ENCODE results near the gene UBA3.

UBA3 gene

GRCh38 chr3:69008980-69009379 is 71.2 kb downstream of the UBA3 start:
- in situ Hi-C loops (cut with MboI; ENCODE audit: low sequenced_read_pairs): no loop called here
- Histone ChIP-seq H3K4me1 (peaks cover 28% of the 10 kb centered on the region), H3K27me3 (ENCODE audit: low read depth) (no peaks in the 10 kb centered on the region), H3K9me3 (no peaks in the 10 kb centered on the region), H3K4me3 (no peak overlapping the region), H3K36me3 (replicated peaks) (peaks cover 37% of the 10 kb centered on the region)
- no peak for DNase-seq (ENCODE audit: low spot score in 2 of 2)

GRCh38 chr3:69005791-69006482 is 74.2 kb downstream of the UBA3 start:
- H3K9me3 ChIP-seq: no peaks in the 10 kb centered on the region
- H3K27me3 ChIP-seq (ENCODE audit: low read depth): no peaks in the 10 kb centered on the region
- no peak overlapping the region for H3K4me3 ChIP-seq
- peaks cover 46% of the 10 kb centered on the region for H3K36me3 ChIP-seq (replicated peaks)
- DNase-seq (ENCODE audit: low spot score in 2 of 2): no peak
- in situ Hi-C loops (cut with MboI; ENCODE audit: low sequenced_read_pairs): no loop called here
- H3K4me1 ChIP-seq: peaks cover 14% of the 10 kb centered on the region

DNA sequence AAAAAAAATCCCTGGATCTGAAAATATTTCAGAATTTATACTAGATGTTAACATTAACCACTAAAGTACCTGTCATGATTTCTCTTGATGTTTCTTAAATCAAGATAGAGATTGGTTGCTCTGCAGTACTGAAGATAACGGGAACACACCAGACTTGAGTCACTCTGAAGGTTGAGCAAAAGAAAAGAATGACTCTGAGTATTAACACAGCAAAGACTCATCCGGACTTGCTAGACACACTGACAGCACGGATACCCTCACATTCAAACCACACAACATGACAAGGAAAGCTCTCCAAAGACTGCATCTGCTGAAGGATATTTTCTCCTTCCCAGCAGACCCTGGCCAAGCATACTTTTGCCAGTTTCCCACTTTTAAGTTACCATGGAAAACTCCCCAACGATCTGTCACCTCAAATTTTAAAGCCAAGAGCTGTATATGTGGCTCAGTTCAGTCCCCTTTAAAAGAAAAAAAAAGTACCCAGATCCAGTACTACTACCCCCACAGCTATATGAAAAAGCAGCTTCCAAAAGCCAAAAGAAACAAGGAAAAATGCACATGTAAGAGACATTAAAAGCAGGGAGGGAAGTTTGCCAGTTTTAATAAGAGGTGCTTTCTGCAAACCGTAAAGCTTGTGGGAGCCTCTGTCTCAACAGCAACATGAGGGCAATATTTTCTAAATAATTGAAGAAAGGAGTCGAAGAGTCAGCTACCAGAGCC is 74.9 kb downstream of the UBA3 start:
- peaks cover 42% of the 10 kb centered on the region for H3K36me3 ChIP-seq (replicated peaks)
- H3K27me3 ChIP-seq (ENCODE audit: low read depth): no peaks in the 10 kb centered on the region
- in situ Hi-C loops (cut with MboI; ENCODE audit: low sequenced_read_pairs): no loop called here
- no peaks in the 10 kb centered on the region for H3K9me3 ChIP-seq
- DNase-seq (ENCODE audit: low spot score in 2 of 2): no peak
- H3K4me3 ChIP-seq: no peak overlapping the region
- H3K4me1 ChIP-seq: peaks cover 10% of the 10 kb centered on the region

Measured in HAP-1 (cell line).